K562 (cell line): Measurements from ENCODE around the gene QPRT. TPM values are rescaled to one million over a fixed set of nuclear protein-coding genes. Genes with fewer than 3 reads are reported as not detected.

Source experiments
- ATAC-seq: fragments of 200-7000 bp; cut with Tn5 transposase; 3 replicates; pipeline ENCODE4 v1.9.1; 2020; ENCODE audit warnings: moderate library complexity
- BruUV-seq: library from RNA; stranded (reverse); fragments of 400-500 nt; replicated peaks from 2 replicates; lab custom pipeline; 2021; lab: Mats Ljungman, UMichigan
- CTCF ChIA-PET: fragments of 300-600 bp; formaldehyde crosslinking; extraction: SDS; loops from one replicate; lab custom pipeline; 2021; ENCODE audit warnings: low intra/inter-chr PET ratio; lab: Yijun Ruan, JAX
- POLR2A ChIA-PET: fragments of 300-600, 350-650 bp; sonication (Branson Sonifier 250); formaldehyde crosslinking; extraction: SDS; loops from one replicate; lab custom pipeline; 2021; ENCODE audit warnings: antibody characterized with exemption, inconsistent platforms; lab: Yijun Ruan, JAX
- DNase-seq, 4 experiments: peaks; one replicate each; pipeline versions ENCODE4 v3.0.0 to v3.0.0-alpha.2; 2011 to 2018; ENCODE audit warnings: low spot score in 3 of 4, mixed read lengths in 3 of 4; ENCODE audit errors: extremely low read depth in 1 of 4
- FAIRE-seq: peaks from 2 replicates; lab custom pipeline; 2011; peaks lifted over from hg19 to GRCh38; lab: Jason Lieb, UNC
- H2AFZ ChIP-seq: 2 replicates; pipeline ENCODE4 v1.6.0; 2011; ENCODE audit warnings: low read depth, low read length, control low read depth, inconsistent platforms
- H3K27ac ChIP-seq: fragments of 200-600 bp; 3 replicates; pipeline ENCODE4 v1.8.0; 2011; ENCODE audit warnings: low read depth, mild to moderate bottlenecking, control low read depth, inconsistent platforms, low read length, moderate library complexity, mixed read lengths; ENCODE audit errors: extremely low read depth
- H3K27me3 ChIP-seq, 2 experiments: fragments of 300-600 bp in 1 of 2; 2 replicates in 1 of 2; 3 replicates in 1 of 2; pipeline versions ENCODE4 v1.6.0 to v1.8.0; 2011; ENCODE audit warnings: inconsistent platforms in 2 of 2, low read length in 2 of 2, mild to moderate bottlenecking in 1 of 2, mixed read lengths in 1 of 2, moderate library complexity in 1 of 2; ENCODE audit not compliant: control insufficient read depth in 2 of 2, insufficient read depth in 2 of 2
- H3K36me3 ChIP-seq: fragments of 300-600 bp; 3 replicates; pipeline ENCODE4 v1.8.0; 2011; ENCODE audit warnings: mild to moderate bottlenecking, low read length, inconsistent platforms; ENCODE audit not compliant: control insufficient read depth, insufficient read depth
- H3K4me1 ChIP-seq, 2 experiments: fragments of 200-600 bp in 1 of 2; replicated peaks in 1 of 2; 2 replicates in 1 of 2; 3 replicates in 1 of 2; pipeline versions ENCODE4 v1.5.1 to v1.8.0; 2011; ENCODE audit warnings: inconsistent platforms in 2 of 2, low read length in 2 of 2, mild to moderate bottlenecking in 1 of 2, mixed read lengths in 1 of 2, moderate library complexity in 1 of 2; ENCODE audit not compliant: control insufficient read depth in 2 of 2, insufficient read depth in 2 of 2
- H3K4me2 ChIP-seq: 2 replicates; pipeline ENCODE4 v1.6.1; 2011; ENCODE audit warnings: low read length, control low read depth, inconsistent platforms, mixed read lengths; ENCODE audit not compliant: insufficient read depth
- H3K4me3 ChIP-seq: fragments of 200-600 bp; sonication (generic), shearing (Covaris generic); 2 replicates; pipeline ENCODE4 v1.5.1; 2016; ENCODE audit warnings: control low read depth, inconsistent platforms
- H3K79me2 ChIP-seq: fragments of 200-600 bp; 3 replicates; pipeline ENCODE4 v1.8.0; 2011; ENCODE audit warnings: low read length, inconsistent platforms; ENCODE audit not compliant: control insufficient read depth, insufficient read depth
- H3K9ac ChIP-seq, 2 experiments: 2 replicates each; pipeline versions ENCODE4 v1.6.0 to v1.6.1; 2011; ENCODE audit warnings: low read depth in 2 of 2, low read length in 2 of 2, control low read depth in 1 of 2, inconsistent platforms in 1 of 2, mild to moderate bottlenecking in 1 of 2, mixed read lengths in 1 of 2; ENCODE audit not compliant: insufficient read depth in 1 of 2
- H3K9me1 ChIP-seq: one replicate; pipeline ENCODE4 v1.6.0; 2011; ENCODE audit warnings: inconsistent platforms, mild to moderate bottlenecking, low read length, moderate library complexity; ENCODE audit not compliant: control insufficient read depth, insufficient read depth
- H3K9me3 ChIP-seq: replicated peaks from 2 replicates; pipeline ENCODE4 v1.5.1; 2011; ENCODE audit warnings: low read depth, low read length, inconsistent platforms; ENCODE audit not compliant: control insufficient read depth, insufficient read depth
- H4K20me1 ChIP-seq: replicated peaks from 2 replicates; pipeline ENCODE4 v1.6.1; 2011; ENCODE audit warnings: low read length, inconsistent platforms, mixed read lengths; ENCODE audit not compliant: control insufficient read depth, insufficient read depth
- CREB1 ChIP-seq, 2 experiments: sonication (generic) in 1 of 2; formaldehyde crosslinking in 1 of 2; IDR thresholded peaks; 2 replicates each; pipeline versions ENCODE4 v1.6.1 to v1.8.0; 2012 to 2022; ENCODE audit warnings: inconsistent platforms in 1 of 2, mild to moderate bottlenecking in 1 of 2, missing genetic modification reagents in 1 of 2, moderate library complexity in 1 of 2
- ELF2 ChIP-seq: fragments of 250-450 bp; sonication (Bioruptor Pico); IDR thresholded peaks from 2 replicates; pipeline ENCODE4 v1.5.0; 2021; ENCODE audit warnings: mild to moderate bottlenecking
- TARDBP ChIP-seq: fragments of 450-650 bp; IDR thresholded peaks from 2 replicates; pipeline ENCODE4 v1.6.1; 2016
- XRCC5 ChIP-seq: fragments of 200-400 bp; formaldehyde crosslinking; IDR thresholded peaks from 2 replicates; pipeline ENCODE4 v1.6.1; 2017; ENCODE audit warnings: low read depth, mild to moderate bottlenecking, low read length
- ZNF134 ChIP-seq: fragments of 250-450 bp; sonication (Bioruptor Pico); conservative IDR thresholded peaks from 2 replicates; pipeline ENCODE4 v1.4.0; 2020
- ZNF398 ChIP-seq: fragments of 250-450 bp; sonication (Bioruptor Pico); IDR thresholded peaks from 2 replicates; pipeline ENCODE4 v1.8.0; 2021; ENCODE audit warnings: moderate library complexity, mild to moderate bottlenecking, inconsistent platforms
- ZNF766 ChIP-seq: fragments of 200-800 bp; sonication (Bioruptor generic); conservative IDR thresholded peaks from 2 replicates; pipeline ENCODE4 v1.6.1; 2016; ENCODE audit warnings: missing genetic modification characterization, missing compliant biosample characterization
- WGBS: fragments of 100-300 bp; shearing (Covaris generic); methylation state at CpG from one replicate; pipeline ENCODE4 v1.1.6; 2016; ENCODE audit warnings: low coverage, mixed read lengths; ENCODE audit not compliant: insufficient coverage; ENCODE audit errors: missing lambda C conversion rate; 5-methylcytosine and 5-hydroxymethylcytosine counted together
- in situ Hi-C: fragments of 300-500 bp; cut with MboI; formaldehyde crosslinking; loops from 4 replicates; pipeline ENCODE4 v1.15.0; 2018; ENCODE audit warnings: inconsistent platforms, mixed read lengths
- intact Hi-C: fragments of 100-400 bp; cut with micrococcal nuclease; formaldehyde crosslinking; loops from 2 replicates; pipeline ENCODE4 v1.14.2; 2022
- polyA plus RNA-seq, 8 experiments: library from polyadenylated mRNA; depleted of rRNA in 4 of 8; stranded (reverse) in 5 of 8; unstranded in 3 of 8; fragments of >200 nt; fragmentation: Nextera tagmentation in 2 of 8; fragmentation: Illumina TruSeq in 1 of 8; extraction: Ambion mirVana in 2 of 8; extraction: Trizol in 1 of 8; gene quantifications; 2 replicates each; pipeline versions ENCODE4 v1.2.1 to v1.2.3, GENCODE V29; 2011 to 2014; ENCODE audit warnings: inconsistent platforms in 1 of 8, missing spikeins in 1 of 8
- total RNA-seq, 7 experiments: library from RNA; depleted of rRNA in 6 of 7; stranded (reverse); fragments of >200 nt in 6 of 7; fragmentation: Illumina TruSeq in 2 of 7; extraction: Trizol in 2 of 7; gene quantifications; 2 replicates each; pipeline versions ENCODE4 v1.2.1 to v1.2.3, GENCODE V29; 2011 to 2021; ENCODE audit warnings: low replicate concordance in 1 of 7

Gene QPRT
- total and polyA plus RNA-seq, 9 of the 15 experiments (the other 6 are each of a cell fraction or from before 2014, with no cell fraction given): 7.7 to 112 (median 64.1) TPM

DNA sequence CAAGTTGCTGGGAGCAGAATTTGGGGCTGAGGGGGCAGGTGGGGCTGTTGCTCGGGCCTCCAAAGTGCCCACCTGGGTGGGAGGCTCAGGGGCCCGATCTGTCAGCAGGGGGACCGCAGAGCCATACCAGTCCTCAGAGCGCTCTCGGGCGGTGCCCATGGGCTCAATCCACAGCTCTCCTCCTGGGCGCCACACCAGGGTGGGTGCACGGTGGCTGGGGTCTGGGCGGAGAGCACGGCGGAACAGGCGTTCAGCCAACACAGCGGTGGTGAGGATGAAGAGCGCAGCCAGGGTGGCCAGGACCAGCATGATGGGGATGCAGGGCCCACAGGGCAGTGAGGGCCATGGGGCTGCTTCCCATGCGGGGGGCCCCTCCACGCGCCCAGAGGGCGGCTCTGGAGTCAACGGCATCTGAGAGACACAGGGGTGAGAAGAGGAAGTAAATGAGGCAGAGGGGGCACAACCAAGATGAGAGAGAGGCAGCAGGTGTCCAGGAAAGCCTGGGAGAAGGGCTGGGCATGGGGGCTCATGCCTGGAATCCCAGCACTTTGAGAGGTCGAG, 65.6 kb downstream of the QPRT start:
- ChIA-PET CTCF (no interaction called here), POLR2A (no interaction called here)
- no peaks in the 10 kb centered on the region for H4K20me1 ChIP-seq
- H3K9me1 ChIP-seq: no peaks in the 10 kb centered on the region
- H3K27ac ChIP-seq: no peak overlapping the region
- in situ Hi-C loops: no loop called here
- BruUV-seq: no TSS peak
- 0 out of 2 replicates have a peak, but pooled peaks cover 2% of the 10 kb centered on the region for H3K9me3 ChIP-seq
- H3K4me2 ChIP-seq: no peak overlapping the region
- 62% methylated on average over 19 of the region's 20 CpGs for whole genome bisulfite sequencing
- peaks cover 0 to 18% of the 10 kb centered on the region in 2 experiments; a peak in 4 of 5 replicates for H3K4me1 ChIP-seq
- no peaks in the 10 kb centered on the region for H3K27me3 ChIP-seq
- H3K36me3 ChIP-seq: no peaks in the 10 kb centered on the region
- ATAC-seq (no peak), DNase-seq (no peak), FAIRE-seq (no peak)
- TF ChIP-seq ZNF398 (CRISPR knock-in tag) (no peak), ZNF766 (CRISPR knock-in tag) (no peak), ELF2 (CRISPR knock-in tag) (no peak), CREB1 (IDR thresholded peaks at IDR 0.05) (no peak), CREB1 (CRISPR knock-in tag; IDR thresholded peaks at IDR 0.05) (no peak), XRCC5 (no peak), ZNF134 (no peak), TARDBP (no peak)
- intact Hi-C loops: no loop called here
- no peaks in the 10 kb centered on the region for H3K79me2 ChIP-seq
- no peak overlapping the region for H2AFZ ChIP-seq
- no peak overlapping the region for H3K4me3 ChIP-seq
- H3K9ac ChIP-seq: peak overlapping the region in 1 of 2 experiments; percentile 35; a peak in 2 of 4 replicates
